NK-92 treated with Interleukin-12 subunit alpha and Interleukin-12 subunit beta, amount 100 ng/mL, for 24 hours (cell line): ENCODE measurements around the gene HEMGN.
"Not testable (repeated sequence)": the region's sequence is repeated elsewhere in the genome, so short reads cannot be mapped to it uniquely, and the experiment has no call there.

Experiments
- DNase-seq: peaks from one replicate; lab custom pipeline; 2025; lab: John Stamatoyannopoulos, UW

Gene HEMGN

DNA sequence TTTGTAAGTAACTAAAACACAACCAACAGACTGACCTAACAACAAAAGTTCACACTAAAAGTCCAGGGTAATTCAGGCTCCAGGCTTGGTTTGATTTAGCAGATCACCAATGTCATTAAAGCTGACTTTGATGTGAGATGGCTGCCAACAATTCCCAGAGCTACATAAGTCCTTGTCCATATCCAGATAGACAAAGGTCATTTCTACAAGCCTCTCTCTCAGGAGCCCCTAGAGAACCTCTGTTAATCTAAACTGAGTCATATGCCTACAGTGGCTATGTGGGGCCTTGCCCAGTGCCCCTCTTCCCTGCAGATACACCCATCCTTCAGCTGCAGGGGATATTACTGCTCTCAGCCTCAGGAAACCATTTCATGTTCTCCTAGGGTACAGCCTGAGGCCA, 26.9 kb upstream of the HEMGN start:
- no peak for DNase-seq

DNA sequence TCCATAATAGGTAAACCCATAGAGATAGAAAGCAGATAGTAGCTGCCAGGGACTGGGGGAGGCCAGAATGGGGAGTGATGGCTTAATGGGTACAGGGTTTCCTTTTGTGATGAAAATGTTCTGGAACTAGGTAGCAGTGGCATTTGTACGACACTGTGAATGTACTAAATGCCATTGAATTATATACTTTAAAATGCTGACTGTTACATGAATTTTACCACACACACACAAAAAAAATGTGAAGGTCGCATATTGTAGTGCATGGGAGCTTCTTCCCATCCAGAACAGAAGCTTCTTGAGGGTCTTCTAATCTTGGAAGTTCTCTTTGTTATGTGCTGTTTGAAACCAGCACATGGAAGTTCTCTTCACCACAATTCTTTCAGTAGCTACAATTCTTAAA, 25.3 kb upstream of the HEMGN start:
- DNase-seq: no peak

- no peak for DNase-seq
Observed at GRCh38 chr9:97962575-97962974, 24.6 kb upstream of the HEMGN start.

- no peak for DNase-seq
Observed at GRCh38 chr9:97962136-97962535, 24.2 kb upstream of the HEMGN start.

GRCh38 chr9:97961361-97961760, 23.4 kb upstream of the HEMGN start:
- DNase-seq: no peak

DNA sequence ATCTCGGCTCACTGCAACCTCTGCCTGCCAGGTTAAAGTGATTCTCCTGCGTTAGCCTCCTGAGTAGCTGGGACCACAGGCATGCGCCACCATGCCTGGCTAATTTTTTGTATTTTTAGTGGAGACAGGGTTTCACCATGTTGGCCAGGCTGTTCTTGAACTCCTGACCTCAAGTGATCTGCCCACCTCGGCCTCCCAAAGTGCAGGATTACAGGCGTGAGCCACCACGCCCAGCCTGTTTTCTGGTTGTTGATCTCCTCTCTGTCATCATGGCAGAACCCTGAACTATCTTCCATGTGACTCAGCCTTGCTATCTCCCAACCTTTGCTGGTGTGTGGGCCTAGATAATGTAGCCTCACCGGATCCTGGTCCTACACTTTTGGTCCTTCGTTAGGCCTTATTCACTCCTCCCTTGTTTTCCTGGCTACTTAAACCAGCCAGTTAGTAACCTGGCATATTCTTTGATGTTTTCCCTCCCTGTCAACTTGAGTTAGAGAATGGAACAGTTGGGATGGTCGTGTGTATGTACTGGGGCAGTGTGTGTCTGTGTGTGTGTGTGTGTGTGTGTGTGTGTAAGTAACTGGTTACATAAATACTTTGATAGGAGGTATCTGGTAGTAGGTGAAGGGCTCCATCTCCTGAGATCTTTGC, 22.8 kb upstream of the HEMGN start:
- DNase-seq: not testable (repeated sequence)

- DNase-seq: no peak
Observed at GRCh38 chr9:97959585-97959984, 21.6 kb upstream of the HEMGN start.

- DNase-seq: no peak
Observed at GRCh38 chr9:97958812-97959511, 21.0 kb upstream of the HEMGN start.

DNA sequence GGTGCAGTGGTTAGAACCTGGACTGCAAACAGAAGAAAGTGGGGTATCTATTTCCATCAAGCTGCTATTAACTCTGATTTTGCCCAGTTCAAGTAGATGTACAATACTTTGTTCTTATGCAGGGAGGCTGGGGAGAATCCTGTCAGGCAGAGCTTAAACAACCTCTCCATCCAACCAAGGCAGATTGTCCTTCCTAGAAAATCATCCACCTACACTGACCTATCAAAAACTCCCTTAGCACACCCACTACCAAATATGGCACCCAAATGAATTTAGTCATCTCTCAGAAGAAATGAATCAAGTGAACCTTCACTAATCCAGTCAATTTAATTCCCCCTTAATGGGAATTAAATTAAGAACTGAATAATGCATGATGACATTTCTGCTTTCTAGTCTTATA, 18.4 kb upstream of the HEMGN start:
- DNase-seq: no peak

DNA sequence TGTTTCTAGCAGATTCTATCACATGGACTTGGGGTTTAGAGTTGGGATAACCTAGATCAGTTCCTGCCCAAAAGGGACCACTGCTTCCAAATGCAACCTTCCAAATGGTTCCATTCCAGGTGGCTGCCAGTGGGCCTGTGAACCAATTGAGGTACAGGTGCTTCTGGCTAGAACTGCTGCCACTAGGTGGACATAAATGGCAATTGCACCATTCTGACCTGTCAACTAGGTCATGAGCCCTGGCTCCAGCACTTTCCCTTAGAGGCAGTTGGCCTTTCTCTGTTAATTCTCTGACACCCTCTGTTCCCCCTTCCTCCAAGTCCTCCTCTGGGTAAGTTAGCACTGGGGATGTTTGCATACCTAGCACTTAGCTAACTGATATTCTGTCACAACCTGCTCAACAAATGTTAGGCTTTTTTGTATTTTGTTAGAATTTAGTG, 16.6 kb upstream of the HEMGN start:
- peak; percentile 22 for DNase-seq

- peak; percentile 27 for DNase-seq
Observed at GRCh38 chr9:97950873-97951272, 12.9 kb upstream of the HEMGN start.

GRCh38 chr9:97947094-97947493, 9.1 kb upstream of the HEMGN start:
- DNase-seq: not testable (repeated sequence)

- DNase-seq: not testable (repeated sequence)
Observed at GRCh38 chr9:97945470-97945869, 7.5 kb upstream of the HEMGN start.

GRCh38 chr9:97944612-97945011, 6.6 kb upstream of the HEMGN start:
- DNase-seq: no peak

DNA sequence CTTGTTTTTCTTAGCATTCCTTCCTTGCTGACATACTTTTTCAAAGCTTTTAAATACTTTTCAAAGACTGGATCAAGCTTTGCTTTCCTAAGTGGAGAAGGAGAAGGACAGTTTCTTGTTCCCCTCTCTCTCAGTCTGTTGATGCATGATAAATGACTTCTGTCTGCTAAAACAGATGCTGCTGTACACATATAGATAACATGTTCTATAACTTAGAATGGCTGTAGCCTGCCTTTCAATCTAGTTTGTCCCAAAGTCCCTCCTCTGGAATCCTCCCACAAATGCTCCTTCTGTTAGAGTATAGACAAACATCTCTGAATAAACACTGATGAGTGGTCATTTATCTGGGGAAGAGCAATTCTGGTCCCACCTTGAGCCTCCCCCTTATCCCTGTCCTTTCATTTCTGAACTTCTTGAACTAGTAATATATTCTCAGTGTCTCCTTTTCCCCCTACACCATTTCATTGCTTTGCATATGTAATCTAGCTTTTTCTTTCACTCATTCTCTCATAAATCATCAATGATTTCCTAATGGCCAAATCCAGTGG, 5.4 kb upstream of the HEMGN start:
- no peak for DNase-seq

DNA sequence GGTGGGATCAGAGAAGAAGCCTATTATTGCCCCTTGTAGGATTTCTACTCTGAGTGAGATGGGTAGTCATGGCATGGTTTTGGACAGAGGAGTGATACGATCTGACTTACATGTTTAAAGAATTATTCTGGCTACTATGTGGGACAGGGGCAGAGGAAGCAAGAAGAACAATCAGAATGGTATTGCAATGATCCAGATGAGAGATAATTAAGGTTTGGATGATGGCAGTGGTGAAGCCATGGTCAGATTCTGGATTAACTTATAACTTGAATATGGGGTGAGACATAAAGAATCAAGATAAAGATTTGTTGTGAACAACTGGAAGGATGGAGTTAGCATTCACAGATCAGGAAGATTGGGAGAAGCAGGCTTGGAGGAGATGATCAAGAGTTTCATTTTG, 3.4 kb upstream of the HEMGN start:
- no peak for DNase-seq

DNA sequence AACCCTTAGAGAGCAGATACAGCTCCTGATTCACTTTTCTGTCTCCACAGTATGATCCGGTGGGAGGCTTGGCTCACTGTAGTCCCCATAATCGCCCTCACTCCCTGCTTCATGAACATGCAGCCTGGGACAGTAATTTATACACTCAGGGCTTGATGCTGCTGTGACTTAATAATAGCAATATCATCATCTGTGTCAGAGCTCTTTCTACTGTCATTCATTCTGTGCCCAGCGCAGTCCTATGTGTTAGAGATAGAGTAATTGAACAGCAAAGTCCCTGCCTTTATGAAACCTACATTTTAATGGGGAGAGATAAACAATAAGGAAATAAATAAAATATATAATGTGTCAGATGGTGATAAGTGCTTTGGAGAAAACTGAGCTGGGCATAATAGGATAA, 2.8 kb upstream of the HEMGN start:
- no peak for DNase-seq

- DNase-seq: no peak
Observed at GRCh38 chr9:97940233-97940632, 2.3 kb upstream of the HEMGN start.

- no peak for DNase-seq
Observed at GRCh38 chr9:97936998-97937397, 974 bp downstream of the HEMGN start.

GRCh38 chr9:97935276-97935675, 2.7 kb downstream of the HEMGN start:
- DNase-seq: no peak

DNA sequence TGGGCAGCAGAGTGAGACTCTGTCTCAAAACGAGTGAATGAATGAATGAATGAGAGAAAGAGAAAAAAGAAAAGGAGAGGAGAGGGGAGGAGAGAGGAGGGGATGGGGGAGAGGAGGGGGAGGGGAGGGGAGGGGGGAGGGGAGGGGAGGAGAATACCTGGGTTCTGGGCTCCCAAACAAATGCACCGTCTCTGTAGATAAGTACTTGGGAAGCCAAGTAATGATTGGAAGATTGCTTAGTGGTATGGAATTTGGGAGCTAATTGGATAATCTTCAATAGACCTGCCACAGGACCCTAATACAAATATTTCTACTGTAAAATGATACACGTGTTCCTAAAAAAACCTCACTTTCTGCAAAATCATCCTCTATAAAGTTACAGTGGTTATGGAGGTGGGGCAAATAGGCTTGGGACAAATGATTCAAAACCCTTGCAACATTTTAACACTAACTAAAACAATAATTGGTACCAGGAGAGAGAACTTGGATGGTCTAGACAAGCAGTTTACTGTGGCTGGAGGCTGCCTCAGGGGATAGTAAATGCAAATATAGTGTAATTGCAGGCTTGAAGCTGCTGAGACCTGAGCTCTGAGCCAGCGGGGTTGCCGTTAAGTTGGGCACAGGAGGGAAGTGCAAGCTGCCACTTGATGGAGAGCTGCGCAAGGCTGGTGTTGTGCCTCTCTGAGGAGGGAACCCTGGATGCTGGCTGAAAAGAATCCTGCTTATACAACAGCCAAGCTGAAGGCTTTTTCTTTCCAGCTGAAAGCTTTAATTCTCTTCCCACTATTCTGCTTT, 3.5 kb downstream of the HEMGN start:
- no peak for DNase-seq

DNA sequence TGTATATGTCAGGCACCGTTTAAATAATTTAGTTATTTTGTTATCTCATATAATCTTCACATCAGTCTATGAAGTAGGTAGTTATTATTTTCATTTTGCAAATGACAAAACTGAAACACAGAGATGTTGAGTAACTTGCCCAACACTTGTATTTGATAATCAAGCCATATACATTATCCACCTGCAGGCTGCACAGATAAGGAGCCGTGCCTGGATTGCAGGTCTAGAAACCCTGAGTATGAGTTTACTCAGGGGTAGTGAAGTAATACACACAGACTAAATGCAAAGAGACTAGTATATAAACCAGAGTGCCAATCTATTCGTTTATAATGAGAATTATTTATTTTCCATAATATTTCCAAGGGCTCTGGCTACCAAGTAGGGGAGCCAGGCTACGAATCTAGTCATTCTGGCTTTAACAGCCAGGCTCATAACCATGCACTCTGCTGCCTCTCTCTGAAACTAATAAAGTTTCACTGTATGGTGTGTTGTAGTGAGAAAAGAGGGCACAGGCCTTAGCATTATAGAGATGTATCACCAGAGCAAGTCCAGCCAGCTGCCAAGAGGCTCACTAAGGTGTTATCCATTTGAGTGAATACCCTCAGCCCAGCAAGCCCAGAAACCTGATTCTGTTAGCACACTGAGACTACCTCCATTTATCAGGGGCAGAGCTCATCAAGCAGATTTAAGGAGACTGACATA, 4.5 kb downstream of the HEMGN start:
- no peak for DNase-seq
